AG04450 (cell line): Measurements from ENCODE around the gene FIP1L1. TPM values are rescaled to one million over a fixed set of nuclear protein-coding genes. Genes with fewer than 3 reads are reported as not detected.

Experiments used
- CTCF ChIA-PET: fragments of 300-600, 350-600 bp; formaldehyde crosslinking; extraction: SDS; loops from one replicate; lab custom pipeline; 2022; ENCODE audit warnings: antibody characterized with exemption, inconsistent platforms; lab: Charles Lee
- POLR2A ChIA-PET: fragments of 350-600 bp; formaldehyde crosslinking; extraction: SDS; loops from one replicate; lab custom pipeline; 2021; ENCODE audit warnings: antibody characterized with exemption, inconsistent platforms; lab: Yijun Ruan, JAX
- DNase-seq: peaks from one replicate; pipeline ENCODE4 v3.0.0-alpha.2; 2011; ENCODE audit warnings: low read depth, low spot score
- H3K27ac ChIP-seq: one replicate; pipeline ENCODE4 v1.5.1; 2012; ENCODE audit warnings: low read depth, low read length, control low read depth
- H3K27me3 ChIP-seq: one replicate; pipeline ENCODE4 v1.6.0; 2012; ENCODE audit warnings: low read length; ENCODE audit not compliant: control insufficient read depth, insufficient read depth
- H3K4me3 ChIP-seq: 2 replicates; pipeline ENCODE4 v1.5.1; 2011; ENCODE audit warnings: mild to moderate bottlenecking, low read depth, low read length, control low read depth
- H3K9me3 ChIP-seq: 2 replicates; pipeline ENCODE4 v1.5.1; 2012; ENCODE audit warnings: low read length; ENCODE audit not compliant: control insufficient read depth, insufficient read depth
- polyA plus RNA-seq: library from polyadenylated mRNA; depleted of rRNA; stranded (reverse); fragments of >200 nt; gene quantifications from 2 replicates; pipeline ENCODE4 v1.2.3, GENCODE V29; 2011
- TF ChIP-seq, protein P1 (sequence below): IDR thresholded peaks from 2 replicates; pipeline ENCODE4 v1.5.1; 2011; ENCODE audit warnings: low read depth, low read length, control low read depth, inconsistent platforms

The FIP1L1 gene
- polyA plus RNA-seq, 1 experiment, result 30.5 TPM

DNA sequence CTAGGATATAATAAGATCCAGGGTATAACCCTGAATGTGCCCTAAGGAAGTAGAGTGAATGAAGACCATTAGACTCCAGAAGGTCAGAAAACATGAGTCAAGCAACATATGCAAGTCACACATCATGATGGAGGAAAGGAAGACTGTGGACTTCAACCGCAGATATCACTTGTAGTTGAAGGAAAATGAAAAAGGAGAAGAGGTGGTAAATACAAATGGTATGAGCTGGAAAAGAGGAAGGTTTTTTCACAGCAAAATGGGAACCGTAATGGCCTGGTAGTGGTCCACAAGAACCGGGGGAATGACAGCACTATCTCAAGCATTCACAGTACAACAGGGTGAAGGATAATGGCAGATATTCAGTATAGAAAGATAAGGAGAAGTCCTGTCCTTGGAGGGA lies 6.4 kb upstream of the FIP1L1 start:
- Histone ChIP-seq H3K9me3 (no peaks in the 10 kb centered on the region), H3K4me3 (no peak overlapping the region), H3K27me3 (no peaks in the 10 kb centered on the region), H3K27ac (no peak overlapping the region)
- DNase-seq, result no peak
- TF ChIP-seq, protein P1, sequence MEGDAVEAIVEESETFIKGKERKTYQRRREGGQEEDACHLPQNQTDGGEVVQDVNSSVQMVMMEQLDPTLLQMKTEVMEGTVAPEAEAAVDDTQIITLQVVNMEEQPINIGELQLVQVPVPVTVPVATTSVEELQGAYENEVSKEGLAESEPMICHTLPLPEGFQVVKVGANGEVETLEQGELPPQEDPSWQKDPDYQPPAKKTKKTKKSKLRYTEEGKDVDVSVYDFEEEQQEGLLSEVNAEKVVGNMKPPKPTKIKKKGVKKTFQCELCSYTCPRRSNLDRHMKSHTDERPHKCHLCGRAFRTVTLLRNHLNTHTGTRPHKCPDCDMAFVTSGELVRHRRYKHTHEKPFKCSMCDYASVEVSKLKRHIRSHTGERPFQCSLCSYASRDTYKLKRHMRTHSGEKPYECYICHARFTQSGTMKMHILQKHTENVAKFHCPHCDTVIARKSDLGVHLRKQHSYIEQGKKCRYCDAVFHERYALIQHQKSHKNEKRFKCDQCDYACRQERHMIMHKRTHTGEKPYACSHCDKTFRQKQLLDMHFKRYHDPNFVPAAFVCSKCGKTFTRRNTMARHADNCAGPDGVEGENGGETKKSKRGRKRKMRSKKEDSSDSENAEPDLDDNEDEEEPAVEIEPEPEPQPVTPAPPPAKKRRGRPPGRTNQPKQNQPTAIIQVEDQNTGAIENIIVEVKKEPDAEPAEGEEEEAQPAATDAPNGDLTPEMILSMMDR, result no peak
- ChIA-PET POLR2A (no interaction called here), CTCF (no interaction called here)

GRCh38 chr4:53371843-53372521 lies 5.5 kb upstream of the FIP1L1 start:
- Histone ChIP-seq H3K4me3 (no peak overlapping the region), H3K27ac (no peak overlapping the region), H3K27me3 (no peaks in the 10 kb centered on the region), H3K9me3 (no peaks in the 10 kb centered on the region)
- TF ChIP-seq, protein P1, result no peak
- no peak for DNase-seq
- ChIA-PET POLR2A (no interaction called here), CTCF (no interaction called here)

DNA sequence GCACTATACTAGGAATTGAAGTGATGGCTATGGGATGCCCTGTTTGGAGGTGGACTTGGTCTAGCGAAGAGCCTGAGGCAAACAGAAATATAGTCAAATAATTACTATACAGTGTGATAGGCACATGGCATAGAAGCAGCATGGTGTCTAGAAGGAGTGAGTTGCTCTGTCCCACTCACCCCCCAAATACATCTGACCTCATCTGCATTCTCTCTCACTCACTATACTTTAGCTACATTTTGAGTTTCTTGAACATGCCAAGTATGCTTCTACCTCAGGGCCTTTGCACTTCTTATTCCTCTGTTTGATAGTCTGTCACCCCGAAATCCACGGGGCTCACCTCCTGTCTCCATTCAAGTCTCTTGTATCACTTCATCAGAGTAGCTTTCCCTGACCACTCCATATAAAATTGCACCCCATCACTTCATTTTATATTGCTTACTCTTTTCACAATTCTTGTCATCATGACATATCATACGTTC lies 2.6 kb upstream of the FIP1L1 start:
- DNase-seq, result no peak
- Histone ChIP-seq H3K4me3 (no peak overlapping the region), H3K9me3 (no peaks in the 10 kb centered on the region; the same call in 1 of the 2 replicates), H3K27ac (no peak overlapping the region), H3K27me3 (no peaks in the 10 kb centered on the region)
- POLR2A ChIA-PET, result no interaction called here
- CTCF ChIA-PET, result interaction anchor here (0.8 kb wide), 1 partner anchor 858 kb away, joined by 3 read pairs; no protein-coding TSS in a partner anchor
- TF ChIP-seq, protein P1, result no peak

- Histone ChIP-seq H3K27me3 (no peaks in the 10 kb centered on the region), H3K4me3 (peak overlapping the region; percentile 80), H3K27ac (no peak overlapping the region), H3K9me3 (no peaks in the 10 kb centered on the region; the same call in 1 of the 2 replicates)
- POLR2A ChIA-PET, result interaction anchor here (0.7 to 1.2 kb wide), 2 partner anchors 56 to 852 kb away, joined by 4 to 5 read pairs; partner anchors contain the start of gene PDGFRA
- TF ChIP-seq, protein P1, result no peak
- CTCF ChIA-PET, result interaction anchor here (0.9 to 3.2 kb wide), 2 partner anchors 532 to 856 kb away, joined by 3 to 12 read pairs; no protein-coding TSS in a partner anchor
- DNase-seq, result no peak
Measured at GRCh38 chr4:53376900-53377299, 541 bp upstream of the FIP1L1 start.

DNA sequence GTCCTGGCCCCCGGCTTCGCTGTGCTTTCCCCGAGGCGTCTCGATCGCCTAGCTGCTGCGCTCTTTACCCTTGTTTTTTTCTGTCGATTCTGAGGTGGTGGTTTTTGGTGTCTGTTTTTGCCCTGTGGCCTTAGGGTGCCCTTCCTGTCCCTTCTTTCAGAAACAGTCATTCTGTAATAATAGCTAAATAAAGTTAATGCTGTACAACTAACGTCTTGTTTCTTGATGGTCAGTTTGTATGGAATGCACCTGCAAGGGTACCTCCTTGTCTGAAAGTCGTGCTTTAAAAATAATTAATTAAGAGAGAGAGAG lies 686 bp downstream of the FIP1L1 start:
- ChIA-PET CTCF (interaction anchor here (3.0 to 3.2 kb wide), 2 partner anchors 362 to 855 kb away, joined by 12 to 17 read pairs; no protein-coding TSS in a partner anchor), POLR2A (interaction anchor here (1.2 kb wide), 1 partner anchor 57 kb away, joined by 4 read pairs; no protein-coding TSS in a partner anchor)
- DNase-seq, result no peak
- no peak overlapping the region for H3K27ac ChIP-seq
- peak overlapping the region; percentile 80 for H3K4me3 ChIP-seq
- no peaks in the 10 kb centered on the region; the same call in 1 of the 2 replicates for H3K9me3 ChIP-seq
- TF ChIP-seq, protein P1, result no peak
- H3K27me3 ChIP-seq, result no peaks in the 10 kb centered on the region
